ENCODE data around the gene TECPR1.
A peak's percentile ranks its signal among the peaks of the same experiment; 100 is the strongest.

The TECPR1 gene

DNA sequence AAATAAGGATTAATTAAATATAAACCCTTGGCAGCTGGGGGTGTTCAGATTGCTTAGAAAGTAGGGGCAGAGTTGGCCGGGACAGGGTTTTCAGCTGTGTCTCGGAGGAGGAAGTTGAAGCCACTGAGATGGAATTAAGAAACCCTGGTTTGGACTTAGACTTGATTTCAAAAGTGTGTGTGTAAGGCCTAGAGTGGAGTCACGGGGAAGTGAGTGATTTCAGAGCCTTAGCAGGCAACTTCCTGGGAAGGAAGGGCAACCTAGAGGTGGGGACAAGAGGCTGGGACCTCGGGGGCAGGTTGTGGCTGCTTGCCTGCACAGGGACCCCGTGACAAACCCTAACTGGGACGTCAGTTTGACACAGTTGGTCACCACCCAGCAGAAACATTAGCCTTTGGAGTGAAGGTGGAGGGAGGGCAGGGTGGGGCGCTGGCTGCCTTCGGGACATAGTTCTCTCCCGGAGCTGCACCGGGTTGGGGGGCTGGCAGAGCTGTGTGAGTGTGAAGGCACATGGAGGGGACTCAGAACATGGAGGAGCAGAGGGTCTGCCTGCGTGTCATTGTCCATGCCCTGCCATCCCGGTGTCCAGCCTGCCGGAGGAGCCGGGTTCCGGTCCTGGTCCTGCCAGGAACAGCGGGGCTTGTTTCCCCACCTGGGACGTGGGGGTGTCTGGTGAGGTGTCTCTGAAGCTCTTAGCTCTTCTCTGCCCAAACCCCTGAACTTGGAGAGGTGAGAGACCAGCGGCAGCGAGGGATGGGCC is 31.3 kb upstream of the TECPR1 start:
- DNase-seq = no peak

DNA sequence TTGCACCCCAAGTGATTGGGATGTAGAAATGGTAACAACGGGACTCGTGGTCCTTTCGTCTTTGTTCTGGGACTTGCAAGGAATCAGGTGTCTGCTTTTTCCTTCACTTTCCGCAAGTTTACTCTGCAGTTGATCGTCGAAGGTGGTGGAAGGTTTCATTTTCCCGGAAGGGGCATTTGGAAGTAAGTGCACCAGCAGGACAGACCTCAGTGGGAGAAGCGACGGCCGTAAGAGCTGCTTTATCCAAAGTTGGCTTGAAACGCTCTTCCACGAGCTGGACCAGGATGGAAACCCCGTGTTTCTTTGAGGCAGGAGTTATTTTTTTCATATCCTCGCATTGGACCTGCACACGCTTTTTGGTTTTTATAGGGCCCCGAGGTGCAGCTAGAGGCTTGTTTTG is 30.7 kb upstream of the TECPR1 start:
- no peak for DNase-seq

DNA sequence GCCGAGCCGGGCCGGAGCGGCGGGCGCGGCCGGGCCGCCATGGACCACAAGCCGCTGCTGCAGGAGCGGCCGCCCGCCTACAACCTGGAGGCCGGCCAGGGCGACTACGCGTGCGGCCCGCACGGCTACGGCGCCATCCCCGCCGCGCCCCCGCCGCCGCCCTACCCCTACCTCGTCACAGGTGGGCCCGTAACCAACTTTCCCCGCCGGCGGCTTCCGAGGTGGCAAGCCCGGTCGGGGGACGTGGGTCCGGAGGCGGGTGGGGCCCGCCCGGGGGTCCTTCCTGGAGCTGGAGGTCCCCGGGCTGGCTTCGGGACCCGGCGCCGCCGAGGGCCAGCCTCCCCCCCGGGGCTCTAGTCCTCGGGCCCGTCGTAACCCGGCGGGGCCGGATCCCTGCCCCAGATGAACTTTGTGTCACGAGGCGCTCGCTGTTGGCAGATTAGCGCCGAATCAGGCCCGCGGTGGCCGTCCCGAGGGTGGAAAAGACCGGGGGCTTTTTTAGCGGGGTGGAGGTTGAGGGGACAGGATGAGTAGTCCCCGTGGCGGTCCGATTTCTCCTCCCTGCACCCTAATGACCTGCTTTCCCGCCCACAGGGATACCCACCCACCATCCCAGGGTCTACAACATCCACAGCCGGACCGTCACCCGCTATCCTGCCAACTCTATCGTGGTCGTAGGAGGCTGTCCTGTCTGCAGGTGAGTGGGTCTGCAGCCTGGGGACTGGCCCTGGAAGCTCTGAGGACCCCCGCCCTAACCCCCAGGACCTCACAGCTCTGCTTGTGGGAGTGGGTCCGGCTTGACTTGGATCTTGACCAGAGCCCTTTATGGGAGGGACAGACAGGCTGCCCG is 29.9 kb upstream of the TECPR1 start:
- no peak for DNase-seq

DNA sequence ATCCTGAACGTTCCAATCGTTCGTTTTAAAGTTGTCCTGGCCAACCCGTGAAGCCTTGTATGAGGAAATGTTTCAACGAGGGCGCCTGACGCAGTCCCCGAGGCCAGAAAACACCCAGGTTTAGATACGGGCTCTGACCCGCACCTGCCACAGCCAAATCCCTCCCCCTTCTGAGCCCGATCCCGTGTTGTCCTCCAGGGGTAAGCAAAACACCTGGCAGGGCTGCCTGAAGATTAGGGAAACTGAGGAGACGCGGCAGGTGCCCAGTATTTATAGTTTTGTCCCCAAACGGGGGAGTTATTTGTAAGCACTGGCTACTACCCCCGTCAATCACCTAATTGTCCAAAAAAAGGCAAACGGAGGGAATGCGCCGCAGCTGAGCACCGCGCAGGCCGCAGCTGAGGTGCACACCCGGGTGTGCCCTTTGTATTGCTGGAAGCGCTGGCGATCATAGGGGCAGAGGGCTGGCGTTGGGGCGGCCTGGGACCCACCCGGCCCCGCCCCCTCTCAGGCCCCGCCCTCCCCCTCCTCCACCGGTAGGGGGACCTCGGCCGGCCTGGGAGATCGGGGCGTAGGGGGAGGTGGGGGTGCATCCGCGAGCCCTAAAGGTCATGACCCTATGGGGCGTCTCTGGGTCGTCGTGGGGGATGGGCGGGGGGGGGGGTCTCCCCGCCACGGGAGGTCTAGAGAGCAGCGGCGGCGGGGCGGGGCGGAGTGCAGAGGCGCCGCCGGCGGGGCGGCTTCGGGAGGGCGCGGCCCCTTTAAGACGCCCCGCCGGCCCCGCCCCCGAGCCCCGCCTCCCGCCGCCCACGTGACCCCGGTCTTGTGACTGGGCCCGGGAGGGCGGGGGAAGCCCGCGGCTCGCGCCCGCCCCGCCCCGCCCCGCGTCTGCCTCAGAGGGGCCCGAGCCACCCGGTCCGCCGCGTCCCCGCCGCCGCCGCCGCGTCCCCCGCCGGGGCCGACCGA is 29.0 kb upstream of the TECPR1 start, which contains the start of gene BRI3:
Gene BRI3, plus strand, starts transcription at position 896 of the 966 bp plus-strand sequence. CDS start 110 bp downstream, outside the sequence.
- DNase-seq = peak; percentile 87

DNA sequence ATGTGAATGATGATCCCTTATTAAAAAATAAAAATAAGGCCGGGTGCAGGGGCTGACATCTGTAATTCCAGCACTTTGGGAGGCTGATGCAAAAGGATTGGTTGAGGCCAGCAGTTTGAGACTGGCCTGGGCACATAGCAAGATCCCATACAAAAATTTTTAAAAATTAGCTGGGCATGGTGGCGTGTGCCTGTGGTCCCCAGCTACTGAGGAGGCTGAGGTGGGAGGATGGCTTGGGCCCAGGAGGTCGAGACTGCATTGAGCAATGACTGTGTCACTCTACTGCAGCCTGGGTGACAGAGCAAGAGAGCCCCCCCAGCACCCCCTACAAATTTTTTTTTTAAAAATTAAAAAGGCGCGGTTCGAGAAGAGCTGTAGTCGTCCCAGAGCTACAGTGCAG is 28.3 kb upstream of the TECPR1 start:
- DNase-seq = no peak

DNA sequence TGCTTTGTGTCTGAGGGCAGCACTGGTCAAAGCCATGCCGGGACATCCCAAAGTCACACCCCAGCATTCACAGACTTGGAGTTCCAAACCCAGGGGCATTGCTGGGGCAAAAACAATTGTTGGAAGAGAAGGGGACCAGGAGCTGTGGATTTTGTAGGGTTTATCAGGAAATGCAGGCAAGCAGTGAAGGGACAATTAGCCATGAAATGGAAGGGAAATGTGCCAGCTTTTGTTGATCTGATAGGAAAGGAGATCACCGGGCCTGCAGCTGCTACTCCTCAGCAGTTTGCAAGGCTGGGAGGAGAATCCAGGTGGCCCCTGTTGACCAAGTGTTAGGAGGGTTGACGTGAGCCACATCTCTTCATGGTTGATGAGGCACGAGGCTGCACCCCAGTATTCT is 26.9 kb upstream of the TECPR1 start:
- DNase-seq = no peak

DNA sequence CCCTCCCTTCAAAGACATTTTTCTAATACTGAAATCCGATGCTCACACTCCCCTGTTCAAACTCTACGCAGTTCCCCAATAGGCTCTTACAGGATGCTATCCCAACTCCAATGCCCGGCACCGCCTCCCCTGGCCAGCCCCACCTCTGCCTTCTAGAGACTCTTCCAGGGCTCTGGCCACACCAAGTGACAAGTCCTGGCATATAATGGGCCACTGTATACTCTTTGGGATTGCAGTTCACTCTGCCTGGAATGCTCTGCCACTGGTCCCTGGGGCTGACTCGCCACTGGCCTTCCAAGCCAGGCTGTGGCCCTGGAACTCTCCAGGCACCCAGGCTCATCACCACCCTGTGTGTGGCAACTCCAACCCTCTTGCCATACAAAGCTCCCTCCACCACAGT is 26.4 kb upstream of the TECPR1 start:
- no peak for DNase-seq

DNA sequence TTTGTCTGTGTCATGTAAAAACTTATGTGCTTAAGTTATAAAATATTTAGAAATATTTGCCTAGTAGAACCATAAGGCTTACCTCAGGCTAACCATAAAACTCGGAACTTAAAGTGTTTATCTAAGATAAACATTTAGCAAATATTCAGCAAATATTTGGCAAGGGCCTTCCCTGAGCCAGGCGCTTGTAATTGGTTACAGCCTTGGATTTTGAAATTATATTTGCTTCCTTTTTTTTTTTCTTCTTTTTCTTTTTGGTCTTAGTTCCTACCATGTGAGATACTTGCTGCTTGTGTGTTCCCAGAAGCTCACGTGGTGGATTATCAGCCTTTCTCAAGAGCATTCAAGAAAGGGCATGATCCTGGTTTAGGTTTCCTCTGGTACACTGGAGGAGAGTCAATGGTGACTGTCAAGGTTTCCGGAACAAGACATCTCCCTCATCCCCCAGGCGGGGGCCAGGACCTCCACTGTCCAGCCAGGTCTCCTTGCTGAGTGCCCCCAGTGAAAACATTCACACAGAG is 24.3 kb upstream of the TECPR1 start:
- no peak for DNase-seq

DNA sequence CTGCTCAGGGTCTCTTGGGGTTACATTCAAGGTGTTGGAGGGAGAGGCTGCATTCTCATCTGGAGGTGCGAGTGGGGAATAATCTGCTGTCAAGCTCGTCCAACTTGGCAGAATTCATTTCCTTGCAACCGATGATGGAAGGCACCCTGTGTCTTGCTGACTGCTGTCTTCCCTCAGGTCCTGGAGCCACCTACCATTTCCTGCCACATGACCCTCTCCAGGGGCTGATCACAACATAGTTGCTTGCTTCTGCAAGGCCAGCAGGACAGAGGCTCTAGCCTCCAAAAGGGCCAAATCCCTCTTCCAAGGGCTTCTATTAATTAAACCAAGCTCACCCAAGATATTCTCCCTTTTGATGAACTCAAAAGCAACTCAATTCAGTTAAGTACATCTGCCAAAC is 15.3 kb upstream of the TECPR1 start:
- no peak for DNase-seq

DNA sequence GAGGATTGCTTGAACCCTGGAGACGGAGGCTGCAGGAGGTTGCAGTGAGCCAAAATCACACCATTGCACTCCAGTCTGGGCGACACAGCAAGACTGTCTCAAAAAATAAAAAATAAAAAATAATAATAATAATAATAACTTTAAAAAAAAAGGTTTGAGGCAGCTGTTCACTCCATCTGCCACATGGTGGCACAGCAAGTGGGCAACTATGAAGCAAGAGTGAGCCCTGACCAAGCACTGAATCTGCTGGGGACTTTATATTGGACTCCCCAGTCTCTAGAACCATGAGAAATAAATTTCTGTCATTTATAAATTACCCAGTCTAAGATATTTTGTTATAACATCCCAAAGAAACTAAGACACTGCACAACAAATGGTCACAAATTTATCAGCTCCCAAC is 14.8 kb upstream of the TECPR1 start:
- no peak for DNase-seq

DNA sequence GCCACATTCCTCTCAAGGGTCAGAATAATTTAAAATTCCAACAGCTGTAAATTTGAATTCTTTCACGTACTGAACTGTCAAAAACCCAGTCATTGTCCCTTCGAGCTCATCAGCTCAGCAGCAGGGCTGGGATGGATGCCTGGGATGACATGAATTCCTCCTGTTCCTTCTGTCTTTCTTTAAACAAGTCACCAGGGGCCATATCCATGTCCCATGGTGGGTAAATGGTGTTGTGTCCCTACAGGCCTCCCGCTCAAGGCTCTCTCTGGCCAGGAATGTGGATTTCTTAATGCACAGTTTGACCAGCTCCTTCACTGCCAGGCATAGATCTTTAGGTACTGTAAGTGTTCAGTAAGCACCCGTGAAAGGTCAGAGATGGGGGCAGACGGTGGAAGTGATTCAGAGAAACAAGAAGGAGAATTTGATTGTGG is 13.8 kb upstream of the TECPR1 start:
- no peak for DNase-seq

DNA sequence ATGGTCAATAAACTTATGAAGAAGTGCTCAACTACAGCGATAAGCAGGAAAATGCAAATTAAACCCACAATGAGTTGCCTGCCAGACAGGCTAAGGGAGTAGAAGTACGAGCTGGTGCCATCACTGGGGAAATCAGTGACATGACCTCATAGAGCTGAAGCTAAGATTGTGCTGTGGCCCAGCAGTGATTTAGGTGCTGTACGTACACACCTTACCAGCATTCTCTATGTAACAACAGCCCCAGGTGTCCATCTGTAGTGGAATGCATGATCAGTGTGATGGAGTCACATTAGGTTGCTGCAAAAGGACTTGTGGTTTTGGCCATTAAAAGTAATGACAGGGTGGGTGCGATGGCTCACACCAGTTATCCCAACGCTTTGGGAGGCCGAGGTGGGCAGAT is 5.7 kb upstream of the TECPR1 start:
- no peak for DNase-seq

DNA sequence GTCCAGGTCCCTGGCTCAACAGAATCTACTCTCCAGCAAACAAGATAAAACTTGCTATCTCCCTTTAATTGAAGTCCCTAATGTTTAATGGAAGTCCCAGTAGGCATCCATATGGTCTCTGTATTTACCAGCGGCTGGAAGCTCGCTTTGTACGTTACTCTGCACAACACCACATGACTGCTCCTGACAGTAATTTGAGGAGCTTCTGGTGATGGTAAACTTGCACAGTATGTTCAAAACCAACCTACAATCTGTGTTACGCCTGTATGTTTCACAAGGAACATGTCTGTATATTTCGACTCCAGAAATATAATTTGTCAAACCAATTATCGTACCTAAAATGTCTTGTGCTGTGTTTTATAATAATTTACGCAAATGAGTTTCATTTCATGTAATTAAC is 4.4 kb upstream of the TECPR1 start:
- DNase-seq = no peak

DNA sequence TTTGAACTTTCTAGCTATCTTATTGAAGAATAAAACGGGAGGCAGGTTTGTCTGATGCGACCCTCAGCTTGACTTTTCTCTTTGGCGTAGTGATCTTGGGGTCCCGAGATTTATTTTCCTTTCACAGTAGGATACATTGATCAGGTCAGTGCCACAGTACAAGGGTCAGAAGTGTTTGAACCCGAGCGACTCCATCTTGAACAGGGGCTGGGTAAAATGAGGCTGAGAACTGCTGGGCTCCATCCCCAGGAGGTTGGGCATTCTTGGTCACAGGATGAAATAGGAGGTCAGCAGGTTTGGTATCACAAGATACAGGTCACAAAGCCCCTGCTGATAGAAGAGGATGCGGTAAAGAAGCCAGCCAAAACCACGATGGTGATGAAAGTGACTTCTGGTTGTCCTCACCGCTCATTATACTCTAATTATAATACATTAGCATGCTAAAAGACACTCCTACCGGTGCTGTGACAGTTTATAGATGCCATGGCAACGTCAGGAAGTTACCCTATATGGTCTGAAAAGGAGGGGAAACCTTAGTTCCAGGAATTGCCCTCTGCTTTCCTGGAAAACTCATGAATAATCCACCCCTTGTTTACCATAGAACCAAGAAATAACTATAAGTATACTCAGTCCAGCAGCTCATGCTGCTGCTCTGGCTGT is 3.0 kb upstream of the TECPR1 start:
- DNase-seq = no peak

DNA sequence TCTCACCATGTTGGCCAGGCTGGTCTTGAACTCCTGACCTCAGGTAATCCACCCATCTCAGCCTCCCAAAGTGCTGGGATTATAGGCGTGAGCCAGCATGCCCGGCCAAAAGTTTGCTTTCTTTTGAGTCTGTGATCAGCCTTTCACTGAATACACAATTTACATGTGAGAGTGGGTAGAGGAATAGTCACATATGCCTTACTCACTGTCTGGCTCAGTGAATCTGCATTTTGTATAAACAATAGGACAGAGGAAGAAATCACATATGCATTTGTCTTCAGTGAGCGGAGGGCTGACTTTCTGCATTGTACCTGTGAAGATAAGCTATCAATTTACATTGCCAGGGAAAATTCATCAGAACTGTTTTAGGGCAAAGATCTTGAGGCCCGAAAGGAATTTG is 2.5 kb upstream of the TECPR1 start:
- DNase-seq = no peak

DNA sequence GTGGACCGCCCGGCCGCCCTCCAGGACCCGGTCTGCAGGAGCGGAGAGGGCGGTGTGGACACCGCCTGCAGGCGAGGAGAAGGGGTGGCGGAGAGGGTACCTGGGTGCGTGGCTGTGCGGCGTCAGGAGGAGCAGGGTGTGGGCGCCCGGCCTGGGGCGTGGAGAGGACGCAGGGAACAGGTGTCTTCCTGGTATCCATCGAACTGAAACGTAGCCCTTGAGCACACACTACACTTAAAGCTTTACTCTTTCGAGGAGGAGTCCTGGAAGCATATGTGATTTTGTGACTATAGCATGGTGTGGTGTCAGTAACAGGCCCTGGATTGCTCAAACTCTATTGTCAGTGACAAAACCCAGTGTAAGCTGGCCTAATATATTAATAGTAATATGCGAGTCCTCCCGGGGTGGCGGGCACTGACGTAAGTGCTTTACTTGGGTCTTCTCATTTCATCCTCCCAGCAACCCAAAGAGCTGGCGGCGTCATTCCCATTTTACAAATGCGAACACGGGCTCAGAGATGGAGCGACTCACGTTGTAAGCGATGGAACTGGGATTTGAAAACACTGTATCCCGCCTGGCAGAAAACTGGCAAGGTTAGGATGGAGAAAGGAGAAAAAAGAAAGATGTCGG is 508 bp upstream of the TECPR1 start:
- no peak for DNase-seq

DNA sequence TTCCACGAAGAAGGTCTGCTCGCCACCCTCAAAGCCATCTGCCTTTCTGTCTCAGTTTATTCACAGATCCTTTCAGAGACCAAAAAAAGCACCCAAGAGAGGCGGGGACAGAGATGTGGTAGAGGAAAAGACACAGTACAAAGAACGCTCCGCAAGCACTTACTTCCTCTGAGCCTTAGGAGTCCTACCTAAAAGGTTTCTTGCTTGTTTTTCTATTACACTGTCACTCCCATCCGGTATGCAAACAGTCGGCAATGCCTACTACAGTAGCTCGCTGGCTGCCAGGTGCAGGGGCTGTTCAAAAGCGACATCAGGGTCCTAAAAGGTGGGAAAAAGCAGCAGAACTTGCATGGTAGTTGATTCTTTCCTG is 816 bp downstream of the TECPR1 start:
- DNase-seq = no peak

DNA sequence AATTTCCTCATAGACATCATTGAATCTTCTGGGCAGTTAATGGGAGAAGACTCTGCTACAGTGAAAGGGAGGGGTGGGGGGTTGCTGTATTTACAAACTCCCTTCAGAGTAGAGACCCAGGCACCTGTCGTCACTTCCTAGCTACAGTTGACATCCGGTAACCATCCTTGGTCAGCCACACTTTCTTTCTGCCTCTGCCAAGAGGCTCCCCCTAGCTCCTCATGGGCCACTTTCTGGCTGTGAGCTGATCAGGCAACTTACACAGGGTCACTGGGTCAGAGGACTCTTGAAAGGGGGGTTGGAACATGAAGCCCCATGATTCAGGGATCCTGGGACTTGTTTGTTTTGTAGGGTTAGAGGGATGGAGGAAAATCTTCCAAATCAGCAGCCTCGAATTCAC is 1.2 kb downstream of the TECPR1 start:
- peak; percentile 41 for DNase-seq

DNA sequence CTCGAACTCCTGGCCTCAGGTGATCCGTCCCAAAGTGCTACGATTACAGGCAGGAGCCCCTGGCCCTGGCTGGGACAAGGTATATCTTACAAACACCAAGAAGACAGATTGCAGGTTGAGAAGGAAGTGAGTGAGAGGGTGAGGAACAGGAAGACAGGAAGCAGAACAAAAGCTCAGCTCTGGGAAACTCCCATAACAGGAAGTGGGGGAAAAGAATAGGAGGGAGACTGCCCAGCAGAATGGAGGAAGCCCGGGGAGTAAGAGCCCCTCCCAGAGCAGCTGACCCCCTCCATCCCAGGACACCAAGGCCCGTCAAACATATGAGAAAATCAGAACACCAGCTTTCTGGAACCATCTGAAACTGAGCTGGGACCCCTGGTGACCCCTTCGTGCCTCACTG is 2.9 kb downstream of the TECPR1 start:
- no peak for DNase-seq

DNA sequence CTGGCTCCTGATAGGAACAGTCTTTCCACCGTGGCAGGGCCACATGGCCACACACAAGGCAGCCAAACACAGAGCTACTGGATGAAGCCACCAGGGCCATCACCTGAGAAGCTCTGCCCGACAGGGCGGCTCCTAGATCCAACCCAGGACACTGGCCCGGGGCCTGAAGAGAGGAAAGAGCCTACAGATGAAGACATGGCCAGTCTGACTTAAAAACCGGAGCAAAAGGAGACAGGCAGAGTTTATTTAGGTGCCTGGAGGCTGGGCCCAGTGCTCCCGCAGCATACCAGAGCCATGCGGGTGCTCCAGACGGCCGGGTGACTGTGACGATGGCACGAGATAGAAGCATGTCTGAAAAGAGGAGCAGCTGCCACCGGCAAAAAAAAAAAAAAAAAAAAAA is 3.9 kb downstream of the TECPR1 start:
- DNase-seq = no peak

DNA sequence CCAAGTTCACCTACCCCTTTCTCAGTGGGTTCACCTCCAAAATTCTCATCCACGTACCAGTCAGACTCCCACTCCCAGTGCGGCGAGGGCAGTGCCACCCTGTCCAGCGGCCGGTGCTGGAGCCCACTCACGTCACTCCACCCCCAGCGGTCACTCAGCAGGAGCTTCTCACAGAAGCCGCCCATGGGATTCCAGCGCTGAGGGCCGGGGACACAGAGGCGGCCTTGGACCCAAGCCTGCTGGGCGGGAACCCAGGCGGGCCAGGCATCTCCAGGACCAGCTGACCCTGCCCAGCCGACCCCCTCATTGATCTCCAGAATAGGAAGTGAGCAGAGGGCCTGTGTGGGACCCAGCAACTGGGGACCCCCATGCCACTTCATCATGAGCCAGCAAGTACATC is 7.2 kb downstream of the TECPR1 start:
- DNase-seq = no peak

DNA sequence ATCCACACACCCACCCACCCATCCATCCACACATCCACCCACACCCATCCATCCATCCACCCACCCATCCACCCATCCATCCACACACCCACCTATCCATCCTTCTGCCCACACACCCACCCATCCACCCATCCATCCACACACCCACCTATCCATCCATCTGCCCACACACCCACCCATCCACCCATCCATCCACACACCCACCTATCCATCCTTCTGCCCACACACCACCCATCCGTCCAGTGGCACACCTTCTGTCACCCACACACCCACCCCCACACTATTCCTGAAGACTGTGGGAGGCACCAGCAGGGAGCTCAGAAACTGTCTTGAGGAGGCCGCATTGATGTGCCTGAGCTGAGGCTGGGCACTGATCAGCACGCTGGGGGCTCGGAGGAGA is 9.1 kb downstream of the TECPR1 start:
- no peak for DNase-seq
